Measurements from ENCODE around the gene MTCH2. TPM values are rescaled to one million over a fixed set of nuclear protein-coding genes. Genes with fewer than 3 reads are reported as not detected.
A peak's percentile ranks its signal among the peaks of the same experiment; 100 is the strongest.

The MTCH2 gene
- total and polyA plus RNA-seq, 2 experiments from 2014 or later = 72.6 to 271 TPM

DNA sequence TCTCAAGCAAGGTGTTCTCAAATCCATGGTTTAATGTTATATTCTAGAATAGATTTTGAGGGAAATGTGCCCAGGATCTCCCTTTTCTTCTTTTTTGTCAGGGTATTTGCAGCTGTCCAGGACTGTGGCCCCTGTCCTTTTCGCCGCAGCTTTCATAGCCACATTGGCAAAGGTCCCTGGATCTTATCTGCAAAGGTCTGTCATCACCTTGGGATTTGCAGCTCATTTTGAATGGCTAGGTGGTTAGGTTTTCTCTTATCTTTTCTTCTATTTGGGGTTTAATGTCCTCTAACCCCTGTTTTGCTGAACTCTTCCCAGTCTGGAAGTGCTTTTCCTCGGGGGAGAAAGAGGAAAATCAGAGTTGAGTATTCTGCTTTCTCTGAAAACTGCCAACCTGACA, 36.4 kb downstream of the MTCH2 start:
- Histone ChIP-seq H3K9me3 (ENCODE audit: low read depth) (no peaks in the 10 kb centered on the region), H3K4me3 (peak overlapping the region; percentile 4), H3K27ac (peak overlapping the region; percentile 88), H3K4me1 (ENCODE audit: low read depth) (peaks cover 35% of the 10 kb centered on the region), H3K36me3 (no peaks in the 10 kb centered on the region), H3K27me3 (no peaks in the 10 kb centered on the region)
- DNase-seq (ENCODE audit: low read depth in 1 of 2, low spot score in 1 of 2) = peak in 1 of 2 donors; percentile 68
- TF ChIP-seq, protein P1, sequence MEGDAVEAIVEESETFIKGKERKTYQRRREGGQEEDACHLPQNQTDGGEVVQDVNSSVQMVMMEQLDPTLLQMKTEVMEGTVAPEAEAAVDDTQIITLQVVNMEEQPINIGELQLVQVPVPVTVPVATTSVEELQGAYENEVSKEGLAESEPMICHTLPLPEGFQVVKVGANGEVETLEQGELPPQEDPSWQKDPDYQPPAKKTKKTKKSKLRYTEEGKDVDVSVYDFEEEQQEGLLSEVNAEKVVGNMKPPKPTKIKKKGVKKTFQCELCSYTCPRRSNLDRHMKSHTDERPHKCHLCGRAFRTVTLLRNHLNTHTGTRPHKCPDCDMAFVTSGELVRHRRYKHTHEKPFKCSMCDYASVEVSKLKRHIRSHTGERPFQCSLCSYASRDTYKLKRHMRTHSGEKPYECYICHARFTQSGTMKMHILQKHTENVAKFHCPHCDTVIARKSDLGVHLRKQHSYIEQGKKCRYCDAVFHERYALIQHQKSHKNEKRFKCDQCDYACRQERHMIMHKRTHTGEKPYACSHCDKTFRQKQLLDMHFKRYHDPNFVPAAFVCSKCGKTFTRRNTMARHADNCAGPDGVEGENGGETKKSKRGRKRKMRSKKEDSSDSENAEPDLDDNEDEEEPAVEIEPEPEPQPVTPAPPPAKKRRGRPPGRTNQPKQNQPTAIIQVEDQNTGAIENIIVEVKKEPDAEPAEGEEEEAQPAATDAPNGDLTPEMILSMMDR (IDR thresholded peaks at IDR 0.05; ENCODE audit: low read depth, low read length) = no peak

DNA sequence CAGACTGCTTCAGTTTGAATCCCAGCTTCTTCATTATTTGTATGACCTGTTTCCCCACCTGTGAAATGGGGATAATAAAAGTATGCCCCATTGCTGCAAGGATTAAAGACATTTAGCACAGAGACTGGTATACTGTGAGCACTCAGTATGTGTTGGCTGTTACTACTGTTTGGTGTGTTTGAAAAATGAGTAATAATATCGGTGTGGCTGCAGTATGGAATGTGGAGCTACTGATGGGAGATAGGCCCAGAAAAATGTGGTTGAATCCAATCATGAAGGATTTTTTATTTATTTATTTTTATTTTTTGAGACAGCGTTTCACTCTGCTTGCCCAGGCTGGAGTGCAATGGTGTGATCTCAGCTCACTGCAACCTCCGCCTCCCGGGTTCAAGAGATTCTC, 39.1 kb downstream of the MTCH2 start:
- TF ChIP-seq, protein P1 (IDR thresholded peaks at IDR 0.05; ENCODE audit: low read depth, low read length) = no peak
- no peak overlapping the region for H3K27ac ChIP-seq
- H3K4me1 ChIP-seq (ENCODE audit: low read depth) = peaks cover 39% of the 10 kb centered on the region
- DNase-seq (ENCODE audit: low read depth in 1 of 2, low spot score in 1 of 2) = no peak
- no peaks in the 10 kb centered on the region for H3K27me3 ChIP-seq
- H3K9me3 ChIP-seq (ENCODE audit: low read depth) = no peaks in the 10 kb centered on the region
- H3K4me3 ChIP-seq = no peak overlapping the region
- no peaks in the 10 kb centered on the region for H3K36me3 ChIP-seq

DNA sequence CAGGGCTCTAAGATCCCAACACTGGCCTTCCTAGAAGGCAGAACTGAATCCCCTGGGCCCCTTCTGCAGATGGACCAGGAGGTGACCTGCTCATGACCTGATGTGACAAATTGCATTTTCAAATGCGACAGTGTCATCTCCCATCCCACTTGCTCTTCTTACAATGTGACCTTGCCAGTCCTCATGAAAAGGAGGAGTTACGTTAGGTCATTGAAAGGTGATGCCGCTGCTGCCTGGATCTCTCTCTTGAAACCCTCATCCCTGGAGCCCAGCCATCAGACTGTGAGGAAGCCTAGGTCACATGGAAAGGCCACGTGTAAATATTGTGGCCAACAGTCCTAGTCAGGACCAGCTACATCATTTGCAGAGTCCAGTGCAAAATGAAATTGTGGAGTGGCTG, 42.5 kb downstream of the MTCH2 start:
- Histone ChIP-seq H3K9me3 (ENCODE audit: low read depth) (no peaks in the 10 kb centered on the region), H3K27me3 (no peaks in the 10 kb centered on the region), H3K36me3 (no peaks in the 10 kb centered on the region), H3K27ac (peak overlapping the region; percentile 53), H3K4me3 (no peak overlapping the region), H3K4me1 (ENCODE audit: low read depth) (peaks cover 16% of the 10 kb centered on the region)
- TF ChIP-seq, protein P1 (IDR thresholded peaks at IDR 0.05; ENCODE audit: low read depth, low read length) = no peak
- no peak for DNase-seq (ENCODE audit: low read depth in 1 of 2, low spot score in 1 of 2)

DNA sequence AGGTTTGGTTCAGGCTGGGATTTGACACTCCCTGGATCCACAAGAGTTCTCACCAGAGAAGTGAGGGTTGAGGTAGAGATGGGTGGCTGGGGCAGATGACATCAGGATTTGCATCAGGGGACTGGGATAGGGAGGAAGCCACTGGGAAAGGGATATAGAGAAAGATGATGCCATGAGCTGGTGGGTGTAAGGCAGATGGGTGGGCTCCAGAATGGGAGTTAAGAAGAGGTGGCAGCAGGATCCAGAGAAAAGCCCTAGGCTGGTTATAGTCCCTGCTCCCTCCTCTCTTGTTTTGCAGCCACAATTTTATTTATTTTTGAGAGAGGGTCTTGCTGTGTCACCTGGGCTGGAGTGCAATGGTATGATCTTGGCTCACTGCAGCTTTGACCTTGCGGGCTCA, 46.4 kb downstream of the MTCH2 start:
- H3K4me1 ChIP-seq (ENCODE audit: low read depth) = peaks cover 22% of the 10 kb centered on the region
- DNase-seq (ENCODE audit: low read depth in 1 of 2, low spot score in 1 of 2) = no peak
- no peaks in the 10 kb centered on the region for H3K9me3 ChIP-seq (ENCODE audit: low read depth)
- H3K36me3 ChIP-seq = no peaks in the 10 kb centered on the region
- TF ChIP-seq, protein P1 (IDR thresholded peaks at IDR 0.05; ENCODE audit: low read depth, low read length) = no peak
- H3K4me3 ChIP-seq = no peak overlapping the region
- H3K27ac ChIP-seq = no peak overlapping the region
- H3K27me3 ChIP-seq = no peaks in the 10 kb centered on the region

DNA sequence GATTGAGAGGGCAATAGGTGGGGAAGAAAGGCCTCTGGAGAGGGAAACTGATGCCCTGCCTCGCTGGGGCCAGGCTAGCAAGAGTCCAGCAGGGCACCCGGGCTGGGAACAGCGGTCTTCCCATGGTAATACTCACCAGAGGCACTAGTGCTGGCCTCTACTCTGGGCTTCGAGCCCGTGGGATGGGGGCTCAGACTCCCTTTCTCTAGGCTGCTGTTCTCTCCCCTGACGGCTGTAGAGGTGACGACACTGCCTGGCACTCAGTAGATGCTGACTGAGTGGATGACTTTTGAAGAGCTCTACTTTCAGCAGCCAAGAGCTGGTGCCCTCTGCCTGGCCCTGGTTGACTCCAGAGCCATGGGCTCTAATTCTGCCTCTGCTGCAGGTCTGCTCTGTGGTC, 47.3 kb downstream of the MTCH2 start:
- TF ChIP-seq, protein P1 (IDR thresholded peaks at IDR 0.05; ENCODE audit: low read depth, low read length) = no peak
- Histone ChIP-seq H3K36me3 (no peaks in the 10 kb centered on the region), H3K27me3 (no peaks in the 10 kb centered on the region), H3K27ac (no peak overlapping the region), H3K9me3 (ENCODE audit: low read depth) (no peaks in the 10 kb centered on the region), H3K4me1 (ENCODE audit: low read depth) (peaks cover 20% of the 10 kb centered on the region), H3K4me3 (no peak overlapping the region)
- DNase-seq (ENCODE audit: low read depth in 1 of 2, low spot score in 1 of 2) = peak in 1 of 2 donors; percentile 54

Data from cardiac muscle cell (in vitro differentiated cells and primary cell).